Spleen (tissue), 7 donors: Measurements from ENCODE around the gene SCFD2.

ENCODE experiments used
- POLR2A ChIP-seq, 3 donors: fragments of 450-650 bp; IDR thresholded peaks; one replicate each; pipeline ENCODE4 v1.5.1; 2017; ENCODE audit warnings: antibody characterized with exemption in 3 of 3, mild to moderate bottlenecking in 1 of 3
- POLR2AphosphoS5 ChIP-seq, 3 donors: sonication (generic); formaldehyde crosslinking; IDR thresholded peaks; one replicate each; pipeline ENCODE4 v1.5.1; 2017; ENCODE audit warnings: antibody characterized with exemption in 3 of 3
- TF ChIP-seq, protein P1 (sequence below), 11 experiments: fragments of 200-600 bp in 7 of 11; fragments of 450-650 bp in 4 of 11; sonication (generic) in 4 of 11; IDR thresholded peaks in 8 of 11; conservative IDR thresholded peaks in 3 of 11; 1 replicate in 7 of 11; 2 replicates in 4 of 11; pipeline versions ENCODE4 v1.4.0 to v1.8.0; 2016 to 2021; ENCODE audit warnings: antibody characterized with exemption in 11 of 11, inconsistent platforms in 4 of 11, mild to moderate bottlenecking in 1 of 11
- donor health status: DM: no; HTN: no; CAD: no; lungs with moderate emphysema.
- donor health status: DM: no; HTN: no; CAD: no.
- donor health status: DM: no; HTN: no; CAD: no.

- TF ChIP-seq POLR2AphosphoS5 (IDR thresholded peaks at IDR 0.05) (no peak), POLR2A (IDR thresholded peaks at IDR 0.05) (no peak)
- TF ChIP-seq, protein P1, sequence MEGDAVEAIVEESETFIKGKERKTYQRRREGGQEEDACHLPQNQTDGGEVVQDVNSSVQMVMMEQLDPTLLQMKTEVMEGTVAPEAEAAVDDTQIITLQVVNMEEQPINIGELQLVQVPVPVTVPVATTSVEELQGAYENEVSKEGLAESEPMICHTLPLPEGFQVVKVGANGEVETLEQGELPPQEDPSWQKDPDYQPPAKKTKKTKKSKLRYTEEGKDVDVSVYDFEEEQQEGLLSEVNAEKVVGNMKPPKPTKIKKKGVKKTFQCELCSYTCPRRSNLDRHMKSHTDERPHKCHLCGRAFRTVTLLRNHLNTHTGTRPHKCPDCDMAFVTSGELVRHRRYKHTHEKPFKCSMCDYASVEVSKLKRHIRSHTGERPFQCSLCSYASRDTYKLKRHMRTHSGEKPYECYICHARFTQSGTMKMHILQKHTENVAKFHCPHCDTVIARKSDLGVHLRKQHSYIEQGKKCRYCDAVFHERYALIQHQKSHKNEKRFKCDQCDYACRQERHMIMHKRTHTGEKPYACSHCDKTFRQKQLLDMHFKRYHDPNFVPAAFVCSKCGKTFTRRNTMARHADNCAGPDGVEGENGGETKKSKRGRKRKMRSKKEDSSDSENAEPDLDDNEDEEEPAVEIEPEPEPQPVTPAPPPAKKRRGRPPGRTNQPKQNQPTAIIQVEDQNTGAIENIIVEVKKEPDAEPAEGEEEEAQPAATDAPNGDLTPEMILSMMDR (IDR thresholded peaks at IDR 0.05 in 8 of 11, conservative IDR thresholded peaks at IDR 0.05 in 3 of 11): no peak
Observed at GRCh38 chr4:53309321-53310040, 56.4 kb downstream of the SCFD2 start.
